ENCODE measurements around the gene PPAN. TPM values are rescaled to one million over a fixed set of nuclear protein-coding genes. Genes with fewer than 3 reads are reported as not detected.

Gene PPAN
- total RNA-seq, 2 donors from 2014 or later = 205 to 372 TPM

DNA sequence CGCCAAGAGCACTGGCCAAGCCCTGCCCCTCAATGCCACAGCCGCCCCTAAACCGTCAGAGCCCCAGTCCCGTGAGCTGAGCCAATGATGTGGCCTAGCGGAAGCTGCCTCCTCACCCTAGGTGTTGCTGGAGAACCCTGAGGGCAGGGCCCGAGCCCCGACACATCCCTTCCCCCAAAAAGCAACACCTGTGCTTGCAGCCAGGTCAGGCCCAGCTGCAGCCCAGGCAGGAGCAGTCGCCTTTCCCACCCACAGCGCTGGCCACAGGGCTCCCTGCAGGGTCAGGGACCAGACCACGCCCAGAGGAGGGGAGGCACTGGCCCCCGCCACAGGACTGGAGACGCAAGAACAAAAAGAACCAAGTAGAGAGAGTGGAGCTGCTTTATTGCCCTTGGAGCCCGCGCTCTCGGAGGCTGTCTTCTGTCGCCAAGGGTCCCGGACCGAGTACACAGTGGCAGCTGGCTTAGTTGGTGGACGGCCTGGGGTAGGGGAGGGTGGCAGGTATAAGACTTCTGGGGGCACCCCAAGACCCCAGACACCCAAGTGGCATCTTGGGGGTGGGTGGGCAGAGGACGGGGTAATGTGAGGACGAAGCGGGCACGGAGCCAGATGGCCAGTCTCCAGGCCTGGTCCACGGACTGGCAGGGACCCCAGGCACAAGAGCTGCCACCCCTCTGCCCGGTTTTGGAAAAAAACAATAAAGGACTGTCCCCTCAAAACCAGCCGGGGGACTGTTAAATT, 8.7 kb downstream of the PPAN start:
- peaks cover 100% of the 10 kb centered on the region for H3K36me3 Mint-ChIP-seq (ENCODE audit: low read depth)
- peaks cover 31% of the 10 kb centered on the region for H3K4me1 Mint-ChIP-seq
- peak overlapping the region; percentile 99 for H3K4me3 Mint-ChIP-seq
- H3K9me3 Mint-ChIP-seq = no peaks in the 10 kb centered on the region
- no peak for ATAC-seq (replicated peaks)
- peak overlapping the region; percentile 82 for H3K27ac Mint-ChIP-seq
- no peaks in the 10 kb centered on the region for H3K27me3 Mint-ChIP-seq

- peak overlapping the region; percentile 82 for H3K27ac Mint-ChIP-seq
- H3K4me1 Mint-ChIP-seq = peaks cover 29% of the 10 kb centered on the region
- peaks cover 94% of the 10 kb centered on the region for H3K36me3 Mint-ChIP-seq (ENCODE audit: low read depth)
- no peaks in the 10 kb centered on the region for H3K9me3 Mint-ChIP-seq
- H3K4me3 Mint-ChIP-seq = peak overlapping the region; percentile 99
- ATAC-seq (replicated peaks) = no peak
- no peaks in the 10 kb centered on the region for H3K27me3 Mint-ChIP-seq
Observed at GRCh38 chr19:10115392-10116084, 9.4 kb downstream of the PPAN start.

GRCh38 chr19:10116085-10116865, 10.1 kb downstream of the PPAN start:
- Mint-ChIP-seq H3K9me3 (no peaks in the 10 kb centered on the region), H3K4me1 (peaks cover 24% of the 10 kb centered on the region), H3K27me3 (no peaks in the 10 kb centered on the region), H3K36me3 (ENCODE audit: low read depth) (peaks cover 87% of the 10 kb centered on the region), H3K27ac (peak overlapping the region; percentile 82), H3K4me3 (peak overlapping the region; percentile 32)
- no peak for ATAC-seq (replicated peaks)

DNA sequence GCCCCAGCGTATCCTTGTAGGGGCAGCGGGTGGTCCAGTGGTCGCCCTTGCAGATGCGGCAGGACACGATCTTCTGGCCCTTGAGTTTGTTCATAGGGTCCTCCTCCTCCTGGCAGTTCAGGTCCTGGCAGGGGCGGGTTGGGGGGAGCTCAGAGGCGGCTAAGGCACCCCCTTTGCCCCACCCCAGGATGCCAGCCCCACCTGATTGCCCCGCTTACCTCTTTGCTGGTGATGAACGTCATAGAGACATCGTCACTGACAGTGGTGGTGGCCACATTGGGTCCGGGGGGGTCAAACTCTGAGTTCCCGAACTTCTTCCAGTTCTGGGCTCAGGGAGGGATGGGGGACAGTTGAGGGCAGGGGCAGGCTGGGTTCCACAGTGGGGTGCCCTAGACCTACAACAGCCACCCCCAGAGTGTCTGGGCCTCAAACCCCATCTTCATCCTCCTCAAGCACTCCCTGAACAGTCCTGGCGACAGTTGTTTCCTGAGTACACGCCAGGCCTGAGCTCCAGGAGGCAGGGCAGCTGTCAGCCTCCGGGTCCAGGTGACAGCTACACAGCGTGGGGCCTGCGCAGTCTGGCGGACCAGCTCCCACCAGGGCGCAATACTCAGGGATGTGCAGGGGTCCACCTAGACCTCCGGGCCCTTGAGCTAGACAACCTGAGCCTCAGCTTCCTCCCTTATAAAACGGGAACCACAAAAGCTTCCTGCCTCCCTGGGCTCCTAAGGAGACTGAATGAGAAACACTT, 10.9 kb downstream of the PPAN start:
- H3K4me3 Mint-ChIP-seq = peak overlapping the region; percentile 94
- H3K9me3 Mint-ChIP-seq = no peaks in the 10 kb centered on the region
- H3K27me3 Mint-ChIP-seq = no peaks in the 10 kb centered on the region
- peaks cover 79% of the 10 kb centered on the region for H3K36me3 Mint-ChIP-seq (ENCODE audit: low read depth)
- peaks cover 21% of the 10 kb centered on the region for H3K4me1 Mint-ChIP-seq
- no peak for ATAC-seq (replicated peaks)
- H3K27ac Mint-ChIP-seq = peak overlapping the region; percentile 82

GRCh38 chr19:10118960-10119359, 12.8 kb downstream of the PPAN start:
- no peak for ATAC-seq (replicated peaks)
- H3K27me3 Mint-ChIP-seq = no peaks in the 10 kb centered on the region
- H3K4me3 Mint-ChIP-seq = peak overlapping the region; percentile 94
- H3K27ac Mint-ChIP-seq = peak overlapping the region; percentile 91
- peaks cover 60% of the 10 kb centered on the region for H3K36me3 Mint-ChIP-seq (ENCODE audit: low read depth)
- no peaks in the 10 kb centered on the region for H3K9me3 Mint-ChIP-seq
- peaks cover 11% of the 10 kb centered on the region for H3K4me1 Mint-ChIP-seq

- ATAC-seq (replicated peaks) = no peak
- Mint-ChIP-seq H3K4me1 (peaks cover 11% of the 10 kb centered on the region), H3K4me3 (no peak overlapping the region), H3K27me3 (no peaks in the 10 kb centered on the region), H3K27ac (no peak overlapping the region), H3K9me3 (no peaks in the 10 kb centered on the region), H3K36me3 (ENCODE audit: low read depth) (peaks cover 48% of the 10 kb centered on the region)
Observed at GRCh38 chr19:10120538-10121189, 14.5 kb downstream of the PPAN start.

DNA sequence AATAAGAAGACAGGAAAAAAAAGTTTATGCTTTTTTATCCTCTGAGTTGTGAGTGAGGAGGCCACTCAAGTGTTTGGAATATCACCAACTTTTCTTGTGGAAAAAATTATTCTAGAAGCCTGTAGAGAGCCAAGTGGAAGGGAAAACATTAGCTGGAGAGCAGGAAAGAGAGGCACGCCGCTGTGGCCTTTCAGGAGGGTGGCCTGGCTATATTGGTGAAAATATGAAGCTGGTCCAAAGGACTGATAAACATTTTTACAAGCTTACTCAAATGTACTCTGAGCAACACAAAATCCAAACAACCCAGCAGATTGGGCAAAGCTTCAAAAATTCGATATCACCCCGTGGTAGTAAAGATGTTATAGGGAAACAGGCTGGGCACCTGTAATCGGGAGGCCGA, 15.9 kb downstream of the PPAN start:
- no peak overlapping the region for H3K4me3 Mint-ChIP-seq
- peaks cover 4% of the 10 kb centered on the region for H3K4me1 Mint-ChIP-seq
- no peaks in the 10 kb centered on the region for H3K27me3 Mint-ChIP-seq
- no peaks in the 10 kb centered on the region for H3K9me3 Mint-ChIP-seq
- peaks cover 34% of the 10 kb centered on the region for H3K36me3 Mint-ChIP-seq (ENCODE audit: low read depth)
- H3K27ac Mint-ChIP-seq = no peak overlapping the region
- no peak for ATAC-seq (replicated peaks)

GRCh38 chr19:10124429-10124828, 18.3 kb downstream of the PPAN start:
- Mint-ChIP-seq H3K4me1 (no peaks in the 10 kb centered on the region), H3K27ac (no peak overlapping the region), H3K4me3 (no peak overlapping the region), H3K9me3 (no peaks in the 10 kb centered on the region), H3K27me3 (no peaks in the 10 kb centered on the region), H3K36me3 (ENCODE audit: low read depth) (peaks cover 21% of the 10 kb centered on the region)
- no peak for ATAC-seq (replicated peaks)

DNA sequence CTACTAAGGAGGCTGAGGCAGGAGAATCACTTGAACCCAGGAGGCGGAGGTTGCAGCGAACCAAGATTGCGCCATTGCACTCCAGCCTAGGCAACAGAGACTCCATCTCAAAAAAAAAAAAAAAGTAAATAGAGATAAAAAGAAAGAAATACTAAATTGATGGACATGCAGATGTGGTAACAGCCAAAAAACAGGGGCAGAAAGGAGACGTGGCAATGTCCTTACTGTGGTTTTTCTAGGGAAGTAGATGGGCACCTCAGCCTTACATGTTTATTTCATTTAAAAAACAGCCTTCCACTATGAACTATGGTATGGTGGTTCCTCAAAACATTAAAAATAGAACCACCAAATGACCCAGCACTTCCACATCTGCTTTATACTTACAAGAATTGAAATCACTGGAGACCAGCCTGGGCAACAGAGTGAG, 20.1 kb downstream of the PPAN start:
- no peaks in the 10 kb centered on the region for H3K4me1 Mint-ChIP-seq
- H3K36me3 Mint-ChIP-seq (ENCODE audit: low read depth) = peaks cover 34% of the 10 kb centered on the region
- H3K9me3 Mint-ChIP-seq = no peaks in the 10 kb centered on the region
- no peak for ATAC-seq (replicated peaks)
- no peak overlapping the region for H3K4me3 Mint-ChIP-seq
- no peak overlapping the region for H3K27ac Mint-ChIP-seq
- no peaks in the 10 kb centered on the region for H3K27me3 Mint-ChIP-seq

- Mint-ChIP-seq H3K4me1 (no peaks in the 10 kb centered on the region), H3K36me3 (ENCODE audit: low read depth) (peaks cover 96% of the 10 kb centered on the region), H3K27ac (peak overlapping the region; percentile 72), H3K27me3 (no peaks in the 10 kb centered on the region), H3K4me3 (no peak overlapping the region), H3K9me3 (no peaks in the 10 kb centered on the region)
- ATAC-seq (replicated peaks) = no peak
Observed at GRCh38 chr19:10132905-10133304, 26.7 kb downstream of the PPAN start.

- H3K27me3 Mint-ChIP-seq = no peaks in the 10 kb centered on the region
- no peak overlapping the region for H3K27ac Mint-ChIP-seq
- peaks cover 97% of the 10 kb centered on the region for H3K36me3 Mint-ChIP-seq (ENCODE audit: low read depth)
- H3K9me3 Mint-ChIP-seq = no peaks in the 10 kb centered on the region
- no peaks in the 10 kb centered on the region for H3K4me1 Mint-ChIP-seq
- no peak for ATAC-seq (replicated peaks)
- no peak overlapping the region for H3K4me3 Mint-ChIP-seq
Observed at GRCh38 chr19:10133596-10133995, 27.4 kb downstream of the PPAN start.

GRCh38 chr19:10134040-10134439, 27.9 kb downstream of the PPAN start:
- peaks cover 98% of the 10 kb centered on the region for H3K36me3 Mint-ChIP-seq (ENCODE audit: low read depth)
- no peak for ATAC-seq (replicated peaks)
- no peaks in the 10 kb centered on the region for H3K9me3 Mint-ChIP-seq
- H3K27me3 Mint-ChIP-seq = no peaks in the 10 kb centered on the region
- no peak overlapping the region for H3K4me3 Mint-ChIP-seq
- no peaks in the 10 kb centered on the region for H3K4me1 Mint-ChIP-seq
- H3K27ac Mint-ChIP-seq = no peak overlapping the region

GRCh38 chr19:10135551-10136334, 29.6 kb downstream of the PPAN start:
- no peaks in the 10 kb centered on the region for H3K4me1 Mint-ChIP-seq
- ATAC-seq (replicated peaks) = no peak
- H3K36me3 Mint-ChIP-seq (ENCODE audit: low read depth) = peaks cover 100% of the 10 kb centered on the region
- H3K4me3 Mint-ChIP-seq = no peak overlapping the region
- H3K9me3 Mint-ChIP-seq = no peaks in the 10 kb centered on the region
- H3K27me3 Mint-ChIP-seq = no peaks in the 10 kb centered on the region
- no peak overlapping the region for H3K27ac Mint-ChIP-seq

Measured in activated T-helper 17 cell treated with anti-CD3 and anti-CD28 coated beads, Interleukin-2, amount 50 U/mL, for 72 hours (primary cell).